T-helper 1 cell treated with Interleukin-12 subunit alpha and Interleukin-12 subunit beta and Interleukin-4 antibody, amounts not matched to agents 30 μg/mL and 1 μg/mL, for 36 hours (primary cell): Measurements from ENCODE around the gene ERFE.

Source experiments
- H3K27ac Mint-ChIP-seq: one replicate; pipeline ENCODE4 v1.8.0; 2021; ENCODE audit warnings: mild to moderate bottlenecking, mixed read lengths
- H3K27me3 Mint-ChIP-seq: one replicate; pipeline ENCODE4 v1.8.0; 2021; ENCODE audit warnings: low read depth, mixed read lengths
- H3K36me3 Mint-ChIP-seq: one replicate; pipeline ENCODE4 v1.8.0; 2021; ENCODE audit warnings: low read depth, mixed read lengths
- H3K4me1 Mint-ChIP-seq: one replicate; pipeline ENCODE4 v1.8.0; 2021; ENCODE audit warnings: low read depth, mixed read lengths
- H3K4me3 Mint-ChIP-seq: one replicate; pipeline ENCODE4 v1.8.0; 2021; ENCODE audit warnings: mild to moderate bottlenecking, moderate library complexity, mixed read lengths
- H3K9me3 Mint-ChIP-seq: one replicate; pipeline ENCODE4 v1.8.0; 2021; ENCODE audit warnings: mixed read lengths

Gene ERFE

GRCh38 chr2:238154570-238154969 lies 4.2 kb upstream of the ERFE start:
- Mint-ChIP-seq H3K27ac (no peak overlapping the region), H3K4me1 (peaks cover 4% of the 10 kb centered on the region), H3K9me3 (no peaks in the 10 kb centered on the region), H3K36me3 (no peaks in the 10 kb centered on the region), H3K4me3 (no peak overlapping the region), H3K27me3 (peaks cover 12% of the 10 kb centered on the region)

GRCh38 chr2:238155051-238155760 lies 3.6 kb upstream of the ERFE start:
- H3K4me3 Mint-ChIP-seq = no peak overlapping the region
- H3K27me3 Mint-ChIP-seq = peaks cover 16% of the 10 kb centered on the region
- no peaks in the 10 kb centered on the region for H3K9me3 Mint-ChIP-seq
- H3K4me1 Mint-ChIP-seq = peaks cover 4% of the 10 kb centered on the region
- H3K36me3 Mint-ChIP-seq = no peaks in the 10 kb centered on the region
- no peak overlapping the region for H3K27ac Mint-ChIP-seq

- no peak overlapping the region for H3K4me3 Mint-ChIP-seq
- H3K27me3 Mint-ChIP-seq = peaks cover 22% of the 10 kb centered on the region
These were observed 2.7 kb upstream of the ERFE start for GRCh38 chr2:238155761-238156694.

GRCh38 chr2:238157506-238158017 lies 1.2 kb upstream of the ERFE start:
- Mint-ChIP-seq H3K27ac (no peak overlapping the region), H3K36me3 (no peaks in the 10 kb centered on the region), H3K4me1 (peaks cover 4% of the 10 kb centered on the region), H3K27me3 (peaks cover 22% of the 10 kb centered on the region), H3K9me3 (no peaks in the 10 kb centered on the region), H3K4me3 (no peak overlapping the region)

More at GRCh38 chr2:238155761-238156694, 2.7 kb upstream of the ERFE start:
- H3K27ac Mint-ChIP-seq = no peak overlapping the region
- no peaks in the 10 kb centered on the region for H3K36me3 Mint-ChIP-seq
- H3K9me3 Mint-ChIP-seq = no peaks in the 10 kb centered on the region
- H3K4me1 Mint-ChIP-seq = peaks cover 4% of the 10 kb centered on the region

- peaks cover 22% of the 10 kb centered on the region for H3K27me3 Mint-ChIP-seq
- H3K36me3 Mint-ChIP-seq = no peaks in the 10 kb centered on the region
- peak overlapping the region; percentile 17 for H3K4me3 Mint-ChIP-seq
- H3K4me1 Mint-ChIP-seq = peaks cover 4% of the 10 kb centered on the region
- H3K27ac Mint-ChIP-seq = no peak overlapping the region
- H3K9me3 Mint-ChIP-seq = no peaks in the 10 kb centered on the region
These were observed 707 bp upstream of the ERFE start for GRCh38 chr2:238158018-238158508.

GRCh38 chr2:238159071-238159539 lies 335 bp downstream of the ERFE start:
- Mint-ChIP-seq H3K4me3 (peak overlapping the region; percentile 58), H3K27ac (no peak overlapping the region), H3K36me3 (no peaks in the 10 kb centered on the region), H3K4me1 (peaks cover 4% of the 10 kb centered on the region), H3K27me3 (peaks cover 22% of the 10 kb centered on the region), H3K9me3 (no peaks in the 10 kb centered on the region)

- Mint-ChIP-seq H3K27ac (no peak overlapping the region), H3K36me3 (no peaks in the 10 kb centered on the region), H3K9me3 (no peaks in the 10 kb centered on the region), H3K4me1 (peaks cover 4% of the 10 kb centered on the region), H3K4me3 (peak overlapping the region; percentile 58), H3K27me3 (peaks cover 28% of the 10 kb centered on the region)
These were observed 963 bp downstream of the ERFE start for GRCh38 chr2:238159661-238160205.

GRCh38 chr2:238160206-238161129 lies 1.7 kb downstream of the ERFE start:
- peaks cover 4% of the 10 kb centered on the region for H3K4me1 Mint-ChIP-seq
- peaks cover 35% of the 10 kb centered on the region for H3K27me3 Mint-ChIP-seq
- no peak overlapping the region for H3K4me3 Mint-ChIP-seq
- H3K27ac Mint-ChIP-seq = no peak overlapping the region
- H3K9me3 Mint-ChIP-seq = no peaks in the 10 kb centered on the region
- no peaks in the 10 kb centered on the region for H3K36me3 Mint-ChIP-seq

- Mint-ChIP-seq H3K4me1 (peaks cover 4% of the 10 kb centered on the region), H3K4me3 (no peak overlapping the region)
These were observed 2.7 kb downstream of the ERFE start for GRCh38 chr2:238161291-238162051.

GRCh38 chr2:238162251-238162845 lies 3.6 kb downstream of the ERFE start:
- Mint-ChIP-seq H3K27ac (no peak overlapping the region), H3K4me3 (no peak overlapping the region), H3K9me3 (no peaks in the 10 kb centered on the region), H3K27me3 (peaks cover 35% of the 10 kb centered on the region), H3K36me3 (no peaks in the 10 kb centered on the region), H3K4me1 (peaks cover 4% of the 10 kb centered on the region)

More at GRCh38 chr2:238161291-238162051, 2.7 kb downstream of the ERFE start:
- no peaks in the 10 kb centered on the region for H3K36me3 Mint-ChIP-seq
- no peak overlapping the region for H3K27ac Mint-ChIP-seq
- no peaks in the 10 kb centered on the region for H3K9me3 Mint-ChIP-seq
- H3K27me3 Mint-ChIP-seq = peaks cover 37% of the 10 kb centered on the region

- Mint-ChIP-seq H3K27me3 (peaks cover 30% of the 10 kb centered on the region), H3K27ac (no peak overlapping the region), H3K9me3 (no peaks in the 10 kb centered on the region), H3K4me1 (peaks cover 4% of the 10 kb centered on the region), H3K36me3 (no peaks in the 10 kb centered on the region), H3K4me3 (no peak overlapping the region)
These were observed 4.2 kb downstream of the ERFE start for GRCh38 chr2:238162846-238163441.

GRCh38 chr2:238163481-238164198 lies 4.9 kb downstream of the ERFE start:
- Mint-ChIP-seq H3K27ac (no peak overlapping the region), H3K4me1 (peaks cover 4% of the 10 kb centered on the region), H3K4me3 (no peak overlapping the region), H3K9me3 (no peaks in the 10 kb centered on the region), H3K36me3 (no peaks in the 10 kb centered on the region), H3K27me3 (peaks cover 30% of the 10 kb centered on the region)
